Mesenchymal stem cell (in vitro differentiated cells and primary cell): ENCODE measurements around the gene TEX101.
A peak's percentile ranks its signal among the peaks of the same experiment; 100 is the strongest.

Experiments
- DNase-seq: peaks from one replicate; pipeline ENCODE4 v3.0.0-alpha.2; 2013
- H2AFZ ChIP-seq: one replicate; pipeline ENCODE4 v1.6.1; 2013; ENCODE audit warnings: low read depth, mild to moderate bottlenecking, control low read depth, inconsistent platforms, low read length, moderate library complexity
- H2AK5ac ChIP-seq: 2 replicates; pipeline ENCODE4 v1.6.1; 2013; ENCODE audit warnings: low read length, moderate library complexity, mild to moderate bottlenecking, inconsistent platforms; ENCODE audit not compliant: severe bottlenecking
- H2BK120ac ChIP-seq: one replicate; pipeline ENCODE4 v1.6.1; 2013; ENCODE audit warnings: low read depth, mild to moderate bottlenecking, inconsistent platforms, low read length, moderate library complexity
- H2BK12ac ChIP-seq, 2 experiments: one replicate each; pipeline ENCODE4 v1.6.1; 2013; ENCODE audit warnings: inconsistent platforms in 2 of 2, low read length in 2 of 2, mild to moderate bottlenecking in 2 of 2, moderate library complexity in 2 of 2, control low read depth in 1 of 2
- H2BK15ac ChIP-seq: one replicate; pipeline ENCODE4 v1.6.1; 2013; ENCODE audit warnings: mild to moderate bottlenecking, low read depth, inconsistent platforms; ENCODE audit not compliant: poor library complexity, severe bottlenecking
- H2BK5ac ChIP-seq: 2 replicates; pipeline ENCODE4 v1.6.1; 2013; ENCODE audit warnings: low read depth, mild to moderate bottlenecking, low read length, control low read depth, inconsistent platforms; ENCODE audit not compliant: poor library complexity, severe bottlenecking
- H3K14ac ChIP-seq, 2 experiments: one replicate each; pipeline ENCODE4 v1.6.1; 2013; ENCODE audit warnings: inconsistent platforms in 2 of 2, low read length in 2 of 2, control low read depth in 1 of 2, mild to moderate bottlenecking in 1 of 2, moderate library complexity in 1 of 2
- H3K18ac ChIP-seq, 2 experiments: one replicate each; pipeline ENCODE4 v1.6.1; 2013; ENCODE audit warnings: inconsistent platforms in 2 of 2, low read length in 2 of 2, control low read depth in 1 of 2, low read depth in 1 of 2, mild to moderate bottlenecking in 1 of 2
- H3K23ac ChIP-seq, 2 experiments: one replicate each; pipeline ENCODE4 v1.6.1; 2013; ENCODE audit warnings: inconsistent platforms in 2 of 2, low read length in 2 of 2, mild to moderate bottlenecking in 2 of 2, moderate library complexity in 2 of 2, control low read depth in 1 of 2
- H3K27ac ChIP-seq: 2 replicates; pipeline ENCODE4 v1.5.1; 2013; ENCODE audit warnings: mild to moderate bottlenecking, moderate library complexity, low read length, control low read depth, inconsistent platforms; ENCODE audit not compliant: poor library complexity, severe bottlenecking
- H3K27me3 ChIP-seq, 2 experiments: 2 replicates each; pipeline versions ENCODE4 v1.6.1 to v1.7.0; 2013; ENCODE audit warnings: low read length in 2 of 2, mild to moderate bottlenecking in 2 of 2, moderate library complexity in 2 of 2, control low read depth in 1 of 2, inconsistent platforms in 1 of 2; ENCODE audit not compliant: control insufficient read depth in 1 of 2, insufficient read depth in 1 of 2
- H3K36me3 ChIP-seq, 2 experiments: 2 replicates each; pipeline versions ENCODE4 v1.6.1 to v1.7.0; 2013; ENCODE audit warnings: low read length in 2 of 2, control low read depth in 1 of 2, inconsistent platforms in 1 of 2, low read depth in 1 of 2, mild to moderate bottlenecking in 1 of 2; ENCODE audit not compliant: insufficient read depth in 2 of 2, control insufficient read depth in 1 of 2
- H3K4ac ChIP-seq, 2 experiments: one replicate each; pipeline ENCODE4 v1.6.1; 2013; ENCODE audit warnings: inconsistent platforms in 2 of 2, low read length in 2 of 2, mild to moderate bottlenecking in 2 of 2, moderate library complexity in 2 of 2, control low read depth in 1 of 2, low read depth in 1 of 2
- H3K4me1 ChIP-seq: 2 replicates; pipeline ENCODE4 v1.6.1; 2013; ENCODE audit warnings: low read depth, low read length, control low read depth; ENCODE audit not compliant: control insufficient read depth, insufficient read depth
- H3K4me2 ChIP-seq: 2 replicates; pipeline ENCODE4 v1.6.1; 2013; ENCODE audit warnings: low read length, mild to moderate bottlenecking, inconsistent platforms; ENCODE audit not compliant: poor library complexity, severe bottlenecking
- H3K4me3 ChIP-seq, 2 experiments: 2 replicates each; pipeline versions ENCODE4 v1.5.1 to v1.7.0; 2013; ENCODE audit warnings: low read length in 2 of 2, mild to moderate bottlenecking in 2 of 2, control low read depth in 1 of 2, low read depth in 1 of 2; ENCODE audit not compliant: insufficient read depth in 1 of 2
- H3K79me1 ChIP-seq: replicated peaks from 2 replicates; pipeline ENCODE4 v1.6.1; 2013; ENCODE audit warnings: mild to moderate bottlenecking, control low read depth, low read length, inconsistent platforms; ENCODE audit not compliant: poor library complexity, severe bottlenecking
- H3K9ac ChIP-seq: 2 replicates; pipeline ENCODE4 v1.7.0; 2013; ENCODE audit warnings: mild to moderate bottlenecking, low read length, moderate library complexity
- H3K9me3 ChIP-seq: 2 replicates; pipeline ENCODE4 v1.7.0; 2013; ENCODE audit warnings: mild to moderate bottlenecking, low read length; ENCODE audit not compliant: control insufficient read depth
- H4K8ac ChIP-seq: one replicate; pipeline ENCODE4 v1.6.1; 2013; ENCODE audit warnings: inconsistent platforms, mild to moderate bottlenecking, low read length, moderate library complexity
- H4K91ac ChIP-seq: one replicate; pipeline ENCODE4 v1.6.1; 2013; ENCODE audit warnings: mild to moderate bottlenecking, low read length, inconsistent platforms
- WGBS: methylation state at CpG from one replicate; pipeline ENCODE4 v1.1.7; 2013; ENCODE audit warnings: mixed read lengths; 5-methylcytosine and 5-hydroxymethylcytosine counted together

The TEX101 gene

DNA sequence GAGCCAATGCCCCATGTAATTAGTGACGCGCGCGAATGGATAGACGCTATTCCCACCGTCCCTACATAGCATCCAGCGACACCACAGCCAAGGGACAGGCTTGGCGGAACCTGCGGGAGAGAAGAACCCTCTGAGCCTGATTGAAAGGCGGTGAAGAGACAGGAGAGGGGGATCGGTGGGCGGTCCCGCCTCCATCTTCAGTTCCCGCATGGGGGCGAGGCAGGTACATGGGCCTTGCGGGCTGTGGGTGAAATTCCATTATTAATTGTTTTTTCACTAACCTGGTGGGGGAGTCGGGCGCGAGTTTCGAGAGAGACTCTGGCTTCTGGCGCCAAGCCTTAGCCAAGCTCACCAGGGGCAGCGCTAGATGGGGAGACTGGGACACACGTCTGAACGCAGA is 8.4 kb upstream of the TEX101 start:
- Histone ChIP-seq H4K91ac (no peak overlapping the region), H3K4me2 (no peak overlapping the region), H3K18ac (no peak overlapping the region), H3K27ac (no peak overlapping the region), H3K27me3 (peaks cover 0 to 12% of the 10 kb centered on the region in 2 experiments), H2BK12ac (no peak overlapping the region), H3K23ac (no peak overlapping the region), H3K9me3 (no peaks in the 10 kb centered on the region), H3K79me1 (no peaks in the 10 kb centered on the region), H3K4me3 (no peak overlapping the region), H2BK5ac (no peak overlapping the region), H3K14ac (no peak overlapping the region), H2AFZ (no peak overlapping the region), H3K9ac (no peak overlapping the region), H3K4ac (no peak overlapping the region), H3K36me3 (no peaks in the 10 kb centered on the region), H2AK5ac (no peak overlapping the region), H3K4me1 (no peaks in the 10 kb centered on the region), H2BK15ac (no peak overlapping the region), H2BK120ac (no peak overlapping the region), H4K8ac (no peak overlapping the region)
- DNase-seq = no peak
- WGBS = 81% methylated on average over 24 of the region's 24 CpGs

DNA sequence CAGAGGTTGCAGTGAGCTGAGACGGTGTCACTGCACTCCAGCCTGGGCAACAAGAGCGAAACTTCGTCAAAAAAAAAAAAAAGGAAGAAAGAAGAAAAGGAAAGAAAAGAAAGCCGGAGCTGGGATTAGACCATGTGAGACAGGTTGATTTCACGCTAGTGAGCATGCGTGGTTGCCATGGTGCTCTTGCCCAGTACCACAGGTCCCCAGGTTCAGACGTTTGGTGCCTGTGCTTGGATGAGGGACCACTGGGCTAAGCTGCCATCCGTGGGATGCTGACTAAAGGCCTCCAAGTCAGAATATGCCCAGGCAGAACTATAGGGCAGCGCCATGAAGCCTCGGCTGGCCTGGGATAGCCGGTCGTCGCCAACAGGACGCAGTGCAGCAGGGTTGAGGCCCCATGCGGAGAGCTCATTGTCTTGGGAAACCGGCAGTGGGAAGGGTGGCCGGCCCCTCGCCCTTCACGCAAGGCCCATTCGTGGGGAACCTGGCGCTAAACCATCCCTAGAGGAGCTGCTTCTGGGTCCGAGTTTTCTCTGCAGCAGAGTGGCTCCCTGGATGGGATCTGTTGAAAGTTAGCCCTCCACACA is 7.2 kb upstream of the TEX101 start:
- 85% methylated on average over 22 of the region's 22 CpGs for WGBS
- no peak overlapping the region for H3K4me3 ChIP-seq
- no peak overlapping the region for H2BK5ac ChIP-seq
- no peak overlapping the region for H4K8ac ChIP-seq
- H3K23ac ChIP-seq = no peak overlapping the region
- no peak for DNase-seq
- no peak overlapping the region for H3K4me2 ChIP-seq
- no peak overlapping the region for H4K91ac ChIP-seq
- H2BK15ac ChIP-seq = no peak overlapping the region
- no peak overlapping the region for H2BK120ac ChIP-seq
- no peaks in the 10 kb centered on the region for H3K36me3 ChIP-seq
- no peaks in the 10 kb centered on the region for H3K4me1 ChIP-seq
- no peaks in the 10 kb centered on the region for H3K9me3 ChIP-seq
- no peak overlapping the region for H2BK12ac ChIP-seq
- no peak overlapping the region for H3K14ac ChIP-seq
- no peak overlapping the region for H3K27ac ChIP-seq
- peaks cover 0 to 16% of the 10 kb centered on the region in 2 experiments for H3K27me3 ChIP-seq
- no peak overlapping the region for H3K18ac ChIP-seq
- H2AK5ac ChIP-seq = no peak overlapping the region
- H3K4ac ChIP-seq = no peak overlapping the region
- no peak overlapping the region for H3K9ac ChIP-seq
- H2AFZ ChIP-seq = no peak overlapping the region
- H3K79me1 ChIP-seq = no peaks in the 10 kb centered on the region

DNA sequence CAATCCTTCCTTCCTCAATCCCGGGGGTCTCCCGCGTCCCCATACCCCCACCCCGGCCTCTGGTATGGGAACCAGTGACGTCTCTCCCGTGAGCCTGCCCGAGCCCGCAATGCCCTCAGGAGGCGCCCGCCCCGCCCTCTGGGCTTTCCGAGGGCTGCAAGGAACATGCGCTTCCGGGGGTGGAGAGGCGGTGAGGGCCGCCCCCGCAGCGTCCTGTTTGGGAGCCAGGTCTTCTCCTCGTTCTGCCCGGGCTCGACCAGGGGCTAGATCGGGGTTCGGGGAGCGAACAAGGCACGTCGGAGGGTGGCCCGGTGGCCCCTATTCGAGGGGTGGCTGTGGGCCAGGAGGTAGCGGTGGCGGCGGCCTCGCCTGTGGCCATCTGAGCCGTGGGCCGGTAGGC is 6.6 kb upstream of the TEX101 start:
- H3K27ac ChIP-seq = no peak overlapping the region
- no peaks in the 10 kb centered on the region for H3K36me3 ChIP-seq
- no peak overlapping the region for H3K4me2 ChIP-seq
- no peak overlapping the region for H4K8ac ChIP-seq
- H3K4me1 ChIP-seq = no peaks in the 10 kb centered on the region
- no peak overlapping the region for H3K23ac ChIP-seq
- no peak overlapping the region for H2AFZ ChIP-seq
- no peaks in the 10 kb centered on the region for H3K9me3 ChIP-seq
- H2BK12ac ChIP-seq = no peak overlapping the region
- H2BK15ac ChIP-seq = peak overlapping the region; percentile 23
- H3K18ac ChIP-seq = no peak overlapping the region
- H3K9ac ChIP-seq = no peak overlapping the region
- WGBS = 90% methylated on average over 28 of the region's 34 CpGs
- DNase-seq = no peak
- no peak overlapping the region for H2AK5ac ChIP-seq
- no peak overlapping the region for H3K14ac ChIP-seq
- no peak overlapping the region for H2BK120ac ChIP-seq
- no peak overlapping the region for H2BK5ac ChIP-seq
- no peak overlapping the region for H3K4ac ChIP-seq
- H3K4me3 ChIP-seq = no peak overlapping the region
- no peaks in the 10 kb centered on the region for H3K79me1 ChIP-seq
- H3K27me3 ChIP-seq = peaks cover 0 to 16% of the 10 kb centered on the region in 2 experiments
- no peak overlapping the region for H4K91ac ChIP-seq

GRCh38 chr19:43409415-43409814 is 5.3 kb upstream of the TEX101 start:
- H3K27ac ChIP-seq = no peak overlapping the region
- H4K91ac ChIP-seq = no peak overlapping the region
- H4K8ac ChIP-seq = no peak overlapping the region
- no peak overlapping the region for H2BK15ac ChIP-seq
- H3K4me2 ChIP-seq = no peak overlapping the region
- H2BK12ac ChIP-seq = no peak overlapping the region
- H3K4me1 ChIP-seq = no peaks in the 10 kb centered on the region
- no peaks in the 10 kb centered on the region for H3K79me1 ChIP-seq
- H3K36me3 ChIP-seq = no peaks in the 10 kb centered on the region
- no peak overlapping the region for H2BK120ac ChIP-seq
- WGBS = 72% methylated on average over 1 of the region's 1 CpG
- H2AFZ ChIP-seq = no peak overlapping the region
- DNase-seq = no peak
- H3K27me3 ChIP-seq = peaks cover 0 to 16% of the 10 kb centered on the region in 2 experiments
- no peaks in the 10 kb centered on the region for H3K9me3 ChIP-seq
- no peak overlapping the region for H3K4me3 ChIP-seq
- no peak overlapping the region for H3K23ac ChIP-seq
- no peak overlapping the region for H3K18ac ChIP-seq
- no peak overlapping the region for H2AK5ac ChIP-seq
- no peak overlapping the region for H2BK5ac ChIP-seq
- H3K14ac ChIP-seq = no peak overlapping the region
- no peak overlapping the region for H3K4ac ChIP-seq
- H3K9ac ChIP-seq = no peak overlapping the region
